WTC11 (cell line): ENCODE data around the gene PTPRN2. TPM values are rescaled to one million over a fixed set of nuclear protein-coding genes. Genes with fewer than 3 reads are reported as not detected.
"Not testable (repeated sequence)": the region's sequence is repeated elsewhere in the genome, so short reads cannot be mapped to it uniquely, and the experiment has no call there.

Experiments used
- ATAC-seq: fragments of 200-7000 bp; cut with Tn5 transposase; 2 replicates; pipeline ENCODE4 v1.10.0; 2021; ENCODE audit warnings: mild to moderate bottlenecking, moderate library complexity
- CTCF ChIA-PET: fragments of 300-600 bp; sonication (Branson Sonifier 250); formaldehyde crosslinking; loops from one replicate; lab custom pipeline; 2021; ENCODE audit warnings: antibody characterized with exemption; lab: Charles Lee
- POLR2A ChIA-PET: fragments of 350-600 bp; sonication (Branson Sonifier 250); formaldehyde crosslinking; loops from one replicate; lab custom pipeline; 2021; ENCODE audit warnings: antibody characterized with exemption; lab: Charles Lee
- DNase-seq: peaks from one replicate; pipeline ENCODE4 v3.0.0; 2021; ENCODE audit warnings: low spot score
- H3K27ac Mint-ChIP-seq: 2 replicates; pipeline ENCODE4 v1.8.0; 2021; ENCODE audit warnings: mixed read lengths
- H3K27me3 Mint-ChIP-seq: 2 replicates; pipeline ENCODE4 v1.8.0; 2021; ENCODE audit warnings: low read depth, mild to moderate bottlenecking, moderate library complexity, mixed read lengths
- H3K36me3 Mint-ChIP-seq: 2 replicates; pipeline ENCODE4 v1.8.0; 2021; ENCODE audit warnings: mixed read lengths
- H3K4me1 Mint-ChIP-seq: 2 replicates; pipeline ENCODE4 v1.8.0; 2022; ENCODE audit warnings: mixed read lengths
- H3K4me3 Mint-ChIP-seq: 2 replicates; pipeline ENCODE4 v1.8.0; 2021; ENCODE audit warnings: mild to moderate bottlenecking, moderate library complexity, mixed read lengths
- H3K9me3 Mint-ChIP-seq: 2 replicates; pipeline ENCODE4 v1.8.0; 2021; ENCODE audit warnings: mixed read lengths
- CTCF ChIP-seq: fragments of 200-600 bp; IDR thresholded peaks from 2 replicates; pipeline ENCODE4 v1.8.0; 2022; ENCODE audit warnings: antibody characterized with exemption
- ELF4 ChIP-seq: sonication (generic); formaldehyde crosslinking; IDR thresholded peaks from 2 replicates; pipeline ENCODE4 v1.8.1; 2022; ENCODE audit warnings: low read depth, mild to moderate bottlenecking, moderate library complexity, missing genetic modification reagents
- MAX ChIP-seq: sonication (generic); formaldehyde crosslinking; IDR thresholded peaks from 2 replicates; pipeline ENCODE4 v1.8.0; 2022; ENCODE audit warnings: mild to moderate bottlenecking, missing genetic modification reagents
- NFATC4 ChIP-seq: fragments of 250-450 bp; sonication (Bioruptor Pico); IDR thresholded peaks from 2 replicates; pipeline ENCODE4 v1.9.0; 2021; ENCODE audit warnings: mild to moderate bottlenecking
- NR3C1 ChIP-seq: sonication (generic); formaldehyde crosslinking; conservative IDR thresholded peaks from 2 replicates; pipeline ENCODE4 v1.8.1; 2023; ENCODE audit warnings: low read depth, mild to moderate bottlenecking, missing genetic modification reagents
- SP1 ChIP-seq: sonication (generic); formaldehyde crosslinking; conservative IDR thresholded peaks from 2 replicates; pipeline ENCODE4 v1.8.1; 2022; ENCODE audit warnings: missing genetic modification reagents
- ZNF317 ChIP-seq: sonication (generic); formaldehyde crosslinking; IDR thresholded peaks from 2 replicates; pipeline ENCODE4 v1.8.1; 2023; ENCODE audit warnings: low read depth, mild to moderate bottlenecking, moderate library complexity, missing genetic modification reagents, borderline replicate concordance
- ZNF396 ChIP-seq: fragments of 250-450 bp; sonication (Bioruptor Pico); IDR thresholded peaks from 2 replicates; pipeline ENCODE4 v1.8.0; 2021; ENCODE audit warnings: mild to moderate bottlenecking, moderate library complexity, borderline replicate concordance
- total RNA-seq: library from RNA; stranded (reverse); gene quantifications from 3 replicates; pipeline ENCODE4 v1.2.3, GENCODE V29; 2021
- TF ChIP-seq, protein P1 (sequence below): sonication (generic); formaldehyde crosslinking; IDR thresholded peaks from 2 replicates; pipeline ENCODE4 v1.8.1; 2022; ENCODE audit warnings: mild to moderate bottlenecking, missing genetic modification reagents, moderate library complexity, borderline replicate concordance

PTPRN2 gene
- total RNA-seq, 1 experiment from 2014 or later, result 4.7 TPM

DNA sequence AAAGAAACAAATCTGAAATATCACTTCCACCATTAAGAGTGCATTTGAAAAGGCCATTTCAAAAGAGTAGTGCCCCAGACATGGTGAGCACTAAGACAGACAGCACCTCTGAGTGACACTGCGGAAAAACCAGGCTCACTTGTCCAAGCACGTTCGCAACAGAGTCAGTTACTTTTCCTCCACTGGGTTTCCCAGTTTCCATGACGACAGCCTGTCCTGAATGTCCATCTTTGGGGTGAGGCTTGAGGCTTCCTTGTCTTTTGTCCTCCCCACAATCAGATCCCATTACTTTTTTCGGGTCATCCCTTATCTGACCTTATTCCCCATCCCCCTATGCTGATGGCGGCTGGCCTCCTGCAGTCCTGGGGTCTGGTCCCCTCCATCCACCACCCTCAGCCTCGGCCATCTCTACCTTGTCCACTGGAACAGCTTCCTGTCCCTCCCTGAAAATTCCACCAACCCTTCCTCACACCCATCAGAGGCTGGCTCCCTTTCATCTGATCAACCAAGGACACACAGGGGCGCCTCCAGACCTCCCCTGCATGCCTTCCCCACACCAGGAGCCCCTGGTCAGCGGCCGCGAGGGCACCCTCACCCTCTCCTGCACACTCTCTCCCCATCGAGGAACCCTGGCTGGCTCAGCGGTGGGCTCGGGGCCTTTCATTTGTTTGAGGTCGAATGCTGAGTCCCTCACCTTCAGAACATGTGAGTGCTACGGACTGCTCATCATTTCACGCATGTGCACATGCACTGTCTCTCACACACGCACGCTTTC is 887.2 kb downstream of the PTPRN2 start:
- no peak for TF ChIP-seq CTCF
- TF ChIP-seq, all 79 proteins: peak for 0
- H3K36me3 Mint-ChIP-seq, result peaks cover 7% of the 10 kb centered on the region; the same call in 1 of the 2 replicates
- ChIA-PET POLR2A (no interaction called here), CTCF (no interaction called here)
- peaks cover 3% of the 10 kb centered on the region for H3K27me3 Mint-ChIP-seq
- DNase-seq, result no peak
- no peak overlapping the region for H3K4me3 Mint-ChIP-seq
- no peak for ATAC-seq
- no peak overlapping the region for H3K27ac Mint-ChIP-seq
- H3K9me3 Mint-ChIP-seq, result peaks cover 8% of the 10 kb centered on the region; the same call in 1 of the 2 replicates
- no peaks in the 10 kb centered on the region for H3K4me1 Mint-ChIP-seq

- no peak for DNase-seq
- no peak overlapping the region for H3K27ac Mint-ChIP-seq
- TF ChIP-seq ELF4, result no peak
- no peak for TF ChIP-seq NFATC4 (CRISPR knock-in tag)
- no peak for TF ChIP-seq NR3C1
- no peak for TF ChIP-seq ZNF317 (CRISPR knock-in tag)
- TF ChIP-seq MAX (CRISPR knock-in tag), result no peak
- no peak for TF ChIP-seq CTCF
- TF ChIP-seq, protein P1, sequence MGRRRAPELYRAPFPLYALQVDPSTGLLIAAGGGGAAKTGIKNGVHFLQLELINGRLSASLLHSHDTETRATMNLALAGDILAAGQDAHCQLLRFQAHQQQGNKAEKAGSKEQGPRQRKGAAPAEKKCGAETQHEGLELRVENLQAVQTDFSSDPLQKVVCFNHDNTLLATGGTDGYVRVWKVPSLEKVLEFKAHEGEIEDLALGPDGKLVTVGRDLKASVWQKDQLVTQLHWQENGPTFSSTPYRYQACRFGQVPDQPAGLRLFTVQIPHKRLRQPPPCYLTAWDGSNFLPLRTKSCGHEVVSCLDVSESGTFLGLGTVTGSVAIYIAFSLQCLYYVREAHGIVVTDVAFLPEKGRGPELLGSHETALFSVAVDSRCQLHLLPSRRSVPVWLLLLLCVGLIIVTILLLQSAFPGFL, result no peak
- TF ChIP-seq, all 79 proteins: peak for 0
- CTCF ChIA-PET, result no interaction called here
- Mint-ChIP-seq H3K4me1 (no peaks in the 10 kb centered on the region), H3K4me3 (no peak overlapping the region), H3K36me3 (peaks cover 8% of the 10 kb centered on the region; the same call in 1 of the 2 replicates), H3K9me3 (peaks cover 9% of the 10 kb centered on the region; the same call in 1 of the 2 replicates), H3K27me3 (peaks cover 10% of the 10 kb centered on the region)
- no peak for ATAC-seq
- POLR2A ChIA-PET, result no interaction called here
Measured at GRCh38 chr7:157699357-157700013, 888.1 kb downstream of the PTPRN2 start.

GRCh38 chr7:157697287-157697686 is 890.3 kb downstream of the PTPRN2 start:
- ATAC-seq, H3K4me3 Mint-ChIP-seq, CTCF ChIA-PET, H3K36me3 Mint-ChIP-seq, H3K4me1 Mint-ChIP-seq, H3K27ac Mint-ChIP-seq, DNase-seq, H3K9me3 Mint-ChIP-seq, POLR2A ChIA-PET: not testable (repeated sequence)
- H3K27me3 Mint-ChIP-seq, result peaks cover 27% of the 10 kb centered on the region

DNA sequence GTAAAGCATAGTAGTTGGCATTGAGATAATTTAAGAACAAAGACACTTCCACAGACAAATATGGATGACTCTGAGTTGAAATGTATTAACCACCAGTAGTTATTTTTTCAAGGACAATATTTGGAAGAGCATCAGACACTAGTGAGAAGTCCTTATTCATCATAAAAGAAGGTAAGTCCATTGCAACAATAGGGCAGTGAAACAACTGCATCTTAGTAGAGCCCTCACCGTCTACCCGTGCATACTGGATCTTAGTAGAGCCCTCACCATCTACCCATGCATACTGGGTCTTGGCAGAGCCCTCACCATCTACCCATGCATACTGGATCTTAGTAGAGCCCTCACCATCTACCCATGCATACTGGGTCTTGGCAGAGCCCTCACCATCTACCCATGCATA is 892.0 kb downstream of the PTPRN2 start:
- POLR2A ChIA-PET, DNase-seq: not testable (repeated sequence)

DNA sequence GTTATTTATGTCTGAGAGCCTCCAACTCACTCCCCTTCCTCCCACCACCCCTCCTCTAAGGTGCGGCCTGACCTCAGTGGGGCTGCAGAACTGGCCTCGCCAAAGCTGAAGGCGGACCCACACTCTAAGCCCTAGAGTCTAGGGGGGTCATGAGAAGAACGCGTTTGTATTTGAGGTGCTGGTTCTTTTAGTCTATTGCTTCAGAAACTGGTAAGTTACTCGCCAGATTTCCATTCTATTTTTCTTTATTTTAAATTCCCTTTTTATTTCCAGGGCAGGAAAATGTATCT is 893.3 kb downstream of the PTPRN2 start:
- DNase-seq, result peak; percentile 9
- peak overlapping the region; percentile 57 for H3K4me3 Mint-ChIP-seq
- peaks cover 4% of the 10 kb centered on the region for H3K4me1 Mint-ChIP-seq
- TF ChIP-seq SP1 (no peak), ZNF396 (CRISPR knock-in tag) (no peak)
- TF ChIP-seq, all 79 proteins: peak for 0
- H3K27me3 Mint-ChIP-seq, result peaks cover 54% of the 10 kb centered on the region
- H3K27ac Mint-ChIP-seq, result no peak overlapping the region
- ATAC-seq, result no peak
- H3K9me3 Mint-ChIP-seq, result 0 out of 2 replicates have a peak, but pooled peaks cover 3% of the 10 kb centered on the region
- ChIA-PET CTCF (interaction anchor here (1.2 kb wide), 1 partner anchor 15 kb away, joined by 4 read pairs; no protein-coding TSS in a partner anchor), POLR2A (no interaction called here)
- H3K36me3 Mint-ChIP-seq, result 0 out of 2 replicates have a peak, but pooled peaks cover 2% of the 10 kb centered on the region

More for the DNA sequence above, 892.0 kb downstream of the PTPRN2 start:
- CTCF ChIA-PET, H3K4me1 Mint-ChIP-seq, H3K27ac Mint-ChIP-seq, H3K36me3 Mint-ChIP-seq, H3K4me3 Mint-ChIP-seq, ATAC-seq, H3K9me3 Mint-ChIP-seq: not testable (repeated sequence)
- peaks cover 41% of the 10 kb centered on the region for H3K27me3 Mint-ChIP-seq
